PC-3 (cell line): ENCODE results near the gene CYGB. TPM values are rescaled to one million over a fixed set of nuclear protein-coding genes. Genes with fewer than 3 reads are reported as not detected.

Experiments
- ATAC-seq: fragments of 200-7000 bp; cut with Tn5 transposase; 2 replicates; pipeline ENCODE4 v1.9.1; 2020; ENCODE audit warnings: mild to moderate bottlenecking, moderate library complexity
- BruUV-seq: library from RNA; stranded (reverse); fragments of 400-500 nt; replicated peaks from 2 replicates; lab custom pipeline; 2021; lab: Mats Ljungman, UMichigan
- CTCF ChIA-PET: fragments of 300-600 bp; sonication (Branson Sonifier 250); formaldehyde crosslinking; loops from one replicate; lab custom pipeline; 2022; ENCODE audit warnings: antibody characterized with exemption; lab: Charles Lee
- POLR2A ChIA-PET: fragments of 300-600 bp; sonication (Branson Sonifier 250); formaldehyde crosslinking; loops from one replicate; lab custom pipeline; 2022; ENCODE audit warnings: antibody characterized with exemption; ENCODE audit not compliant: unreplicated experiment; lab: Charles Lee
- DNase-seq: peaks from one replicate; pipeline ENCODE4 v3.0.0-alpha.2; 2015
- H2AFZ ChIP-seq: fragments of 300-600 bp; sonication (generic); 2 replicates; pipeline ENCODE4 v1.6.0; 2016; ENCODE audit warnings: antibody characterized with exemption, low read length
- H3F3A ChIP-seq: fragments of 300-600 bp; sonication (generic); one replicate; pipeline ENCODE4 v1.6.0; 2017; ENCODE audit warnings: antibody characterized with exemption, low read length, control low read depth, mild to moderate bottlenecking; ENCODE audit not compliant: unreplicated experiment
- H3K27ac ChIP-seq: fragments of 300-600 bp; sonication (generic); 2 replicates; pipeline ENCODE4 v1.5.1; 2016; ENCODE audit warnings: mild to moderate bottlenecking, low read length
- H3K27me3 ChIP-seq: fragments of 300-600 bp; sonication (generic); 2 replicates; pipeline ENCODE4 v1.6.1; 2016; ENCODE audit warnings: low read length, mixed read lengths
- H3K36me3 ChIP-seq: fragments of 300-600 bp; sonication (generic); 2 replicates; pipeline ENCODE4 v1.6.1; 2016; ENCODE audit warnings: low read depth, mixed run types, low read length, mixed read lengths
- H3K4me1 ChIP-seq: fragments of 300-600 bp; sonication (generic); 2 replicates; pipeline ENCODE4 v1.5.1; 2016; ENCODE audit warnings: low read length; ENCODE audit not compliant: insufficient read depth
- H3K4me2 ChIP-seq: fragments of 300-600 bp; sonication (generic); 2 replicates; pipeline ENCODE4 v1.6.0; 2016; ENCODE audit warnings: low read length
- H3K4me3 ChIP-seq: fragments of 300-600 bp; sonication (generic); 2 replicates; pipeline ENCODE4 v1.5.1; 2016; ENCODE audit warnings: mild to moderate bottlenecking, low read length, mixed read lengths
- H3K79me2 ChIP-seq: fragments of 300-600 bp; sonication (generic); 2 replicates; pipeline ENCODE4 v1.6.1; 2017; ENCODE audit warnings: low read length, mixed read lengths
- H3K9ac ChIP-seq: fragments of 300-600 bp; sonication (generic); 2 replicates; pipeline ENCODE4 v1.6.0; 2016; ENCODE audit warnings: mild to moderate bottlenecking, low read length
- H3K9me2 ChIP-seq: fragments of 300-600 bp; sonication (generic); replicated peaks from 2 replicates; pipeline ENCODE4 v1.6.1; 2016; ENCODE audit warnings: mixed run types, low read length, mixed read lengths
- H3K9me3 ChIP-seq: fragments of 300-600 bp; sonication (generic); 2 replicates; pipeline ENCODE4 v1.6.1; 2016; ENCODE audit warnings: low read length, mixed read lengths
- H4K20me1 ChIP-seq: fragments of 300-600 bp; sonication (generic); 2 replicates; pipeline ENCODE4 v1.6.1; 2016; ENCODE audit warnings: low read length, mixed read lengths
- EZH2 ChIP-seq: fragments of 300-600 bp; sonication (generic); IDR thresholded peaks from one replicate; pipeline ENCODE4 v1.6.1; 2017; ENCODE audit warnings: antibody characterized with exemption, mild to moderate bottlenecking, low read length; ENCODE audit not compliant: unreplicated experiment
- EZH2phosphoT487 ChIP-seq: fragments of 300-600 bp; sonication (generic); IDR thresholded peaks from 2 replicates; pipeline ENCODE4 v1.6.1; 2018; ENCODE audit warnings: mild to moderate bottlenecking, antibody characterized with exemption, low read length, borderline replicate concordance
- intact Hi-C: fragments of 100-400 bp; cut with micrococcal nuclease; formaldehyde crosslinking; loops from 2 replicates; pipeline ENCODE4 v1.9.0; 2023
- total RNA-seq: library from RNA; depleted of rRNA; stranded (reverse); fragments of >200 nt; gene quantifications from 2 replicates; pipeline ENCODE4 v1.2.3, GENCODE V29; 2014
- TF ChIP-seq, protein P1 (sequence below): fragments of 300-600 bp; sonication (generic); conservative IDR thresholded peaks from 2 replicates; pipeline ENCODE4 v1.5.1; 2017; ENCODE audit warnings: antibody characterized with exemption, low read depth, mild to moderate bottlenecking, low read length

The CYGB gene
- total RNA-seq, 1 experiment from 2014 or later, result 0.62 TPM

DNA sequence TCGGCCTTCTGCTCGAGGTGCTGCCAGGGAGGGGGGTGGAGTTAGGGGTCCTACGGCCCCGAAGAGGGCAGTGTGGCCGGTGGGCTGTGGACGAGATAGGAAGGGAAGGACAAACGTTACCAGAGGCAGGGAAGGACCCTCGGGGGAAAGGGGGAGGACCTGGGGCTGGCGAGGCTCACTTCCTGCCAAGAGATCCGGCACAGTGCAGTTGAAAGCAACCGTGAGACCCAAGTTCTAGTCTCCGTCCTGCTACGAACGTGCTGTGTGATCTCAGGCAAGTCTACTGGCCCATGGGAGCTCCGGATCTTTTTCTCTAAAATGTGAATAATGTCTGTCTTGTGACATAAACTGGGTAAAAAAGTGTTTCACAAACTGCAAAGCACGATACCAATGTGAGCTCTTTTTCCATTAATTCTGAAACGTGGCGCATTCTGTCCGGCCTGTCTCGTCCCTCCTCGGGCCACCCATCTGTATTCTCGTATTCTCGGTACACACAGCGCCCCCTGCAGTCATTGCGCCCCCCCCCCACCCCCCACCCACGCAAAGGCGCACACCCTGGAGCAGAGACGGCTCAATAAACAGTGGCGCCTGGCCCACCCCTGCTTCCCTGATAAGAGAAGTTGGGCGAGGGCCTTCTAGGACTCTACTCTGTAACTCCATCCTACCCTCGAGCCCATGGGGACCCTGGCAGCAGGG lies 8.8 kb downstream of the CYGB start:
- Histone ChIP-seq H3K27ac (peak overlapping the region; percentile 71), H3K9me3 (no peaks in the 10 kb centered on the region), H3K79me2 (no peaks in the 10 kb centered on the region), H3K27me3 (no peaks in the 10 kb centered on the region), H3F3A (no peaks in the 10 kb centered on the region), H2AFZ (peak overlapping the region; percentile 25), H3K9ac (peak overlapping the region; percentile 55), H3K9me2 (no peaks in the 10 kb centered on the region), H3K4me3 (no peak overlapping the region), H3K4me1 (peaks cover 47% of the 10 kb centered on the region), H3K36me3 (no peaks in the 10 kb centered on the region), H3K4me2 (peak overlapping the region; percentile 81), H4K20me1 (no peaks in the 10 kb centered on the region)
- ATAC-seq (no peak), DNase-seq (no peak)
- intact Hi-C loops, result no loop called here
- BruUV-seq, result no TSS peak
- ChIA-PET POLR2A (interaction anchor here (1.0 kb wide), 1 partner anchor 18 kb away, joined by 9 read pairs; no protein-coding TSS in a partner anchor), CTCF (interaction anchor here (0.6 to 2.0 kb wide), 10 partner anchors 12 to 259 kb away, joined by 3 to 23 read pairs (median 6); partner anchors contain the start of gene ST6GALNAC2)
- no peak for TF ChIP-seq EZH2phosphoT487
- TF ChIP-seq, protein P1, sequence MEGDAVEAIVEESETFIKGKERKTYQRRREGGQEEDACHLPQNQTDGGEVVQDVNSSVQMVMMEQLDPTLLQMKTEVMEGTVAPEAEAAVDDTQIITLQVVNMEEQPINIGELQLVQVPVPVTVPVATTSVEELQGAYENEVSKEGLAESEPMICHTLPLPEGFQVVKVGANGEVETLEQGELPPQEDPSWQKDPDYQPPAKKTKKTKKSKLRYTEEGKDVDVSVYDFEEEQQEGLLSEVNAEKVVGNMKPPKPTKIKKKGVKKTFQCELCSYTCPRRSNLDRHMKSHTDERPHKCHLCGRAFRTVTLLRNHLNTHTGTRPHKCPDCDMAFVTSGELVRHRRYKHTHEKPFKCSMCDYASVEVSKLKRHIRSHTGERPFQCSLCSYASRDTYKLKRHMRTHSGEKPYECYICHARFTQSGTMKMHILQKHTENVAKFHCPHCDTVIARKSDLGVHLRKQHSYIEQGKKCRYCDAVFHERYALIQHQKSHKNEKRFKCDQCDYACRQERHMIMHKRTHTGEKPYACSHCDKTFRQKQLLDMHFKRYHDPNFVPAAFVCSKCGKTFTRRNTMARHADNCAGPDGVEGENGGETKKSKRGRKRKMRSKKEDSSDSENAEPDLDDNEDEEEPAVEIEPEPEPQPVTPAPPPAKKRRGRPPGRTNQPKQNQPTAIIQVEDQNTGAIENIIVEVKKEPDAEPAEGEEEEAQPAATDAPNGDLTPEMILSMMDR, result 0 out of 2 replicates have a peak, but pooled peaks have one; percentile 16

DNA sequence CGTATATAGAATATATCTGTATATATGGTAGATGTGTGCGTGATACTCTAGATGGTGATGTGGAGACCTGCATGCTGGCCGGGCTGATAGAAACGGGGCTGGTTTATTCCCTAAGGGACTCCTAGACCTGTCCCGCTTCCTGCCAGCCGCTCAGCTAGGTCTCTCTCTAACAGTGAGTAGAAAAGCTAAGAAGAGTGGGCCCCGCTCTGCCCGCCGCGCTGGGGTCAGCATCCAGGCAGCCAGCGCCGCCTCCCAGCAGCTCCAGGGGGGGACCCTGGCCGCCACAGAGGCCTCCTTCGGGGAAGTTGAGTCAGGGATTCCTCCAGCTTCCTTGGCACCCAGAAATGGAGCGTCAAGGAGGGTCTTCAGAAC lies 9.4 kb downstream of the CYGB start:
- CTCF ChIA-PET, result interaction anchor here (0.7 to 2.0 kb wide), 4 partner anchors 18 to 147 kb away, joined by 3 to 23 read pairs (median 10); partner anchors contain the start of gene ST6GALNAC2
- H3K9me3 ChIP-seq, result no peaks in the 10 kb centered on the region
- DNase-seq (peak; percentile 34), ATAC-seq (peak; percentile 8)
- POLR2A ChIA-PET, result interaction anchor here (0.5 kb wide), 2 partner anchors 12 to 92 kb away, joined by 3 to 7 read pairs; no protein-coding TSS in a partner anchor
- H2AFZ ChIP-seq, result no peak overlapping the region
- no peaks in the 10 kb centered on the region for H3K27me3 ChIP-seq
- peak overlapping the region; percentile 81 for H3K4me2 ChIP-seq
- TF ChIP-seq EZH2 (no peak), EZH2phosphoT487 (no peak)
- TF ChIP-seq, protein P1, result no peak
- intact Hi-C loops, result no loop called here
- peak overlapping the region; percentile 43 for H3K27ac ChIP-seq
- H3K9ac ChIP-seq, result peak overlapping the region; percentile 41
- no peaks in the 10 kb centered on the region for H3F3A ChIP-seq
- H3K79me2 ChIP-seq, result no peaks in the 10 kb centered on the region
- H4K20me1 ChIP-seq, result no peaks in the 10 kb centered on the region
- BruUV-seq, result TSS peak; percentile 51
- H3K4me1 ChIP-seq, result peaks cover 52% of the 10 kb centered on the region
- H3K36me3 ChIP-seq, result no peaks in the 10 kb centered on the region
- H3K4me3 ChIP-seq, result no peak overlapping the region
- no peaks in the 10 kb centered on the region for H3K9me2 ChIP-seq
